DOHH2 (cell line): ENCODE results near the gene P2RX3.

Experiments
- H3F3A ChIP-seq: fragments of 200-600 bp; sonication (generic), shearing (Covaris generic); 2 replicates; pipeline ENCODE4 v1.6.0; 2016; ENCODE audit warnings: antibody characterized with exemption, mild to moderate bottlenecking; ENCODE audit not compliant: control insufficient read depth, insufficient read depth
- H3K27ac ChIP-seq: fragments of 200-600 bp; sonication (generic); 2 replicates; pipeline ENCODE4 v1.5.1; 2014; ENCODE audit warnings: low read depth, mild to moderate bottlenecking, low read length, moderate library complexity
- H3K27me3 ChIP-seq: fragments of 200-600 bp; sonication (generic); 2 replicates; pipeline ENCODE4 v1.6.1; 2014; ENCODE audit warnings: mild to moderate bottlenecking, low read length, mixed read lengths; ENCODE audit not compliant: control insufficient read depth
- H3K36me3 ChIP-seq: fragments of 200-600 bp; sonication (generic); 2 replicates; pipeline ENCODE4 v1.6.1; 2014; ENCODE audit warnings: mild to moderate bottlenecking, low read length, moderate library complexity, mixed read lengths; ENCODE audit not compliant: control insufficient read depth
- H3K4me1 ChIP-seq: fragments of 200-600 bp; sonication (generic); 2 replicates; pipeline ENCODE4 v1.6.1; 2014; ENCODE audit warnings: mild to moderate bottlenecking, low read length, mixed read lengths; ENCODE audit not compliant: control insufficient read depth
- H3K4me2 ChIP-seq: fragments of 200-600 bp; sonication (generic); 2 replicates; pipeline ENCODE4 v1.6.0; 2014; ENCODE audit warnings: mild to moderate bottlenecking, low read length, moderate library complexity
- H3K4me3 ChIP-seq: fragments of 200-600 bp; sonication (generic); 2 replicates; pipeline ENCODE4 v1.5.1; 2014; ENCODE audit warnings: mild to moderate bottlenecking, low read length, mixed read lengths
- H3K79me2 ChIP-seq: fragments of 200-600 bp; sonication (generic); 2 replicates; pipeline ENCODE4 v1.6.1; 2014; ENCODE audit warnings: mild to moderate bottlenecking, low read length, mixed read lengths; ENCODE audit not compliant: control insufficient read depth
- H3K9me2 ChIP-seq: fragments of 200-600 bp; sonication (generic); replicated peaks from 2 replicates; pipeline ENCODE4 v1.6.1; 2014; ENCODE audit warnings: mild to moderate bottlenecking, low read length, mixed read lengths; ENCODE audit not compliant: control insufficient read depth
- H3K9me3 ChIP-seq: fragments of 200-600 bp; sonication (generic); 2 replicates; pipeline ENCODE4 v1.6.1; 2014; ENCODE audit warnings: antibody characterized with exemption, low read length, mixed read lengths; ENCODE audit not compliant: control insufficient read depth, insufficient read depth
- H4K20me1 ChIP-seq: fragments of 200-600 bp; sonication (generic); 2 replicates; pipeline ENCODE4 v1.6.0; 2014; ENCODE audit warnings: low read depth, mild to moderate bottlenecking, antibody characterized with exemption, low read length, moderate library complexity; ENCODE audit not compliant: control insufficient read depth, insufficient read depth
- CTCF ChIP-seq: fragments of 200-600 bp; sonication (generic); IDR thresholded peaks from one replicate; pipeline ENCODE4 v1.5.1; 2014; ENCODE audit warnings: antibody characterized with exemption, mild to moderate bottlenecking, low read depth, low read length; ENCODE audit not compliant: poor library complexity, severe bottlenecking
- EZH2phosphoT487 ChIP-seq: fragments of 200-600 bp; sonication (generic); IDR thresholded peaks from 2 replicates; pipeline ENCODE4 v1.6.1; 2017; ENCODE audit warnings: borderline replicate concordance, mild to moderate bottlenecking, antibody characterized with exemption, low read length, moderate library complexity, mixed read lengths

P2RX3 gene

DNA sequence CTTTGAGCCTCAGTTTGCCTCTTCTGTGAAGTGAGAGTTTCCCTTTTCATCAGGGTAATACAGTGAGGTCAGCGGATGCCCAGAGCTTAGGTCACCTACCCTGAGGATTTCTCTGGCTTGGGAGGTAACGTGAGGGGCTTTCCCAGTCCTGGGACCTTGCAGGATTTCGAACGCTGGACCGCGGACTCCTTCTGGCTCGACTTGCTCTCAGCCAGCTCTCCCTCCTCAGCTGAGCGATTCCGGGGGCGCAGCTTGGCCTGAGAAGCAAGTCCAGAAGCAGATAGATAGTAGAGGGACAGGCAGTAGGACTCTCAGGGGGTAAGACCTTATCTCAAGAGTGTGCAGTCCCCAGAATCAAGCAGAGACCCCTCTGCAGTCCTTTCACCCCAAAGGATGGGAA is 37.4 kb upstream of the P2RX3 start:
- Histone ChIP-seq H3K4me1 (no peaks in the 10 kb centered on the region), H3K9me2 (no peaks in the 10 kb centered on the region), H3K27ac (no peak overlapping the region), H3K79me2 (no peaks in the 10 kb centered on the region), H3F3A (no peaks in the 10 kb centered on the region), H3K36me3 (no peaks in the 10 kb centered on the region), H3K4me2 (no peak overlapping the region), H4K20me1 (no peaks in the 10 kb centered on the region), H3K9me3 (no peaks in the 10 kb centered on the region), H3K4me3 (no peak overlapping the region), H3K27me3 (no peaks in the 10 kb centered on the region)
- TF ChIP-seq CTCF (no peak), EZH2phosphoT487 (no peak)

DNA sequence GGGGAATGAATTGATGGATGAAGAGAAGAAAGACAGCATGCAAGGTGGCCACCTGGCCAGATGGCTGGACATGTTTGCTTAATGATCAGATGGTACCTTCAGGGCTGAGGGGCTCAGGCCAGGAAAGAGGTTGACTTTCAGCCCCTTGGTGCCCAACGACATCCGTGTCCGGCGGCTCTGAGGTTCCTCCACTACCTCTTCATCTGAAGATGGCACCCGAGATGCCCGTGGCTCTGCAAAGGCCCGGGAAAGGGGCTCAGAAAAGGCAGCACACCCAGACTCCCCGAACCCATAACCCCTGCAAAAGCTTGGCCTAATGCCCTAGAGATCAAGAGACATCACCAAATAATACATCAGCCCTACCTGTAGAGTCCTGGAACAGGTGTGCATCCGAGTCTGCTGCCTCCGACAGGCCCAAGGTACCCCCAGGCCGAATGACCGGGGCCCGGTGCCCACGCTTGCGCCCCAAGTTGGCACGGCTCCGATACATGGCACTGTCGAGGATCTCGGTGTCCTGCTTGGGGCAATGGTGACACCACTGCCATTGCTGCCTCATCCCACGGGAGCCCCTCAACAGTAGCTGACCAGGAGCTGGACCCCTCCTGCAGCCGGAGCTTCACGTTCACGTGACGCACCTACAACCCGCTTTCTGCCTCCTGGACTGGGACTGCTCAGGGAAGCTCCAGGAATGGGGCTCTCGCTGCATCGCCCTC is 36.3 kb upstream of the P2RX3 start:
- no peaks in the 10 kb centered on the region for H3K79me2 ChIP-seq
- H4K20me1 ChIP-seq, result no peaks in the 10 kb centered on the region
- H3K4me2 ChIP-seq, result no peak overlapping the region
- no peak overlapping the region for H3K27ac ChIP-seq
- H3K4me1 ChIP-seq, result no peaks in the 10 kb centered on the region
- H3K27me3 ChIP-seq, result no peaks in the 10 kb centered on the region
- H3K9me3 ChIP-seq, result no peaks in the 10 kb centered on the region
- H3K4me3 ChIP-seq, result no peak overlapping the region
- no peaks in the 10 kb centered on the region for H3F3A ChIP-seq
- no peaks in the 10 kb centered on the region for H3K36me3 ChIP-seq
- H3K9me2 ChIP-seq, result no peaks in the 10 kb centered on the region
- TF ChIP-seq CTCF (no peak), EZH2phosphoT487 (no peak)

DNA sequence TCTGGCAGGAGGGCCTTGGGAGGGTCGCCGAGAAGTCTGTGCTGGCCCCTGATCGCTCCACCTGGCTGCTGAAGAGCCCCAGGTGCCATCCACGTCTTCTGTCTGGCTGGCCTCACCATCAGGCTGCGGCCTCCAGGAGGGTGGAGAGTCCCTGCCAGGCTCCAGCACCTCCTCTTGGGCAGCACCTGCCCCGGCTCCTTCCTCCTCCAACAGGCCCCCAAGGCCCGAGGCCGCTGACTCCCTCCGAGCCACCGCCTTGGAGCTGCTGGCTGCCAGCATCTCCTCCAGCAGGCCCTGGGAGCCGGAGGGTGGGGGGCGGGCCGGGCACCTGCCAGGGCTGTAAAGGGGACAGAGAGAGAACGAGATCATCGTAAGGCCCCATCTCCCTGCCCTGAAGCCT is 35.7 kb upstream of the P2RX3 start:
- Histone ChIP-seq H3K9me3 (no peaks in the 10 kb centered on the region), H3K36me3 (no peaks in the 10 kb centered on the region), H3K27ac (no peak overlapping the region), H3K4me1 (no peaks in the 10 kb centered on the region), H3K27me3 (no peaks in the 10 kb centered on the region), H3K79me2 (no peaks in the 10 kb centered on the region), H4K20me1 (no peaks in the 10 kb centered on the region), H3F3A (no peaks in the 10 kb centered on the region), H3K4me3 (no peak overlapping the region), H3K9me2 (no peaks in the 10 kb centered on the region), H3K4me2 (no peak overlapping the region)
- TF ChIP-seq CTCF (no peak), EZH2phosphoT487 (no peak)
